HepG2 (cell line): Measurements from ENCODE around the gene NRDE2. TPM values are rescaled to one million over a fixed set of nuclear protein-coding genes. Genes with fewer than 3 reads are reported as not detected.
"Not testable (repeated sequence)": the region's sequence is repeated elsewhere in the genome, so short reads cannot be mapped to it uniquely, and the experiment has no call there.

Experiments used
- ATAC-seq: fragments of 200-7000 bp; cut with Tn5 transposase; 3 replicates; pipeline ENCODE4 v1.9.1; 2020; ENCODE audit warnings: mild to moderate bottlenecking, moderate library complexity
- BruUV-seq: library from RNA; stranded (reverse); fragments of 400-500 nt; replicated peaks from 2 replicates; lab custom pipeline; 2021; lab: Mats Ljungman, UMichigan
- CTCF ChIA-PET: fragments of 300-600 bp; formaldehyde crosslinking; extraction: SDS; loops from one replicate; lab custom pipeline; 2021; ENCODE audit warnings: low total read pairs, inconsistent platforms, low intra/inter-chr PET ratio; lab: Yijun Ruan, JAX
- POLR2A ChIA-PET: fragments of 350-600 bp; sonication (Branson Sonifier 250); formaldehyde crosslinking; loops from one replicate; lab custom pipeline; 2020; ENCODE audit warnings: antibody characterized with exemption, inconsistent platforms; lab: Yijun Ruan, JAX
- DNase-seq: peaks from one replicate; pipeline ENCODE4 v3.0.0-alpha.2; 2015; ENCODE audit warnings: low spot score
- FAIRE-seq: peaks from 3 replicates; lab custom pipeline; 2011; peaks lifted over from hg19 to GRCh38; lab: Jason Lieb, UNC
- H2AFZ ChIP-seq: one replicate; pipeline ENCODE4 v1.6.1; 2011; ENCODE audit warnings: low read length, inconsistent platforms
- H3K27ac ChIP-seq: fragments of 300-600 bp; 3 replicates; pipeline ENCODE4 v1.8.0; 2011; ENCODE audit warnings: mixed run types, mild to moderate bottlenecking, mixed read lengths, low read length, inconsistent platforms; ENCODE audit not compliant: insufficient read depth; ENCODE audit errors: extremely low read length
- H3K27me3 ChIP-seq, 2 experiments: fragments of 200-600 bp in 1 of 2; 2 replicates in 1 of 2; 3 replicates in 1 of 2; pipeline versions ENCODE4 v1.6.0 to v1.8.0; 2011; ENCODE audit warnings: low read length in 2 of 2, mild to moderate bottlenecking in 2 of 2, moderate library complexity in 2 of 2, inconsistent platforms in 1 of 2; ENCODE audit not compliant: insufficient read depth in 2 of 2, control insufficient read depth in 1 of 2
- H3K36me3 ChIP-seq, 2 experiments: fragments of 200-600 bp in 1 of 2; replicated peaks in 1 of 2; 2 replicates in 1 of 2; 3 replicates in 1 of 2; pipeline versions ENCODE4 v1.5.1 to v1.8.0; 2011; ENCODE audit warnings: low read length in 2 of 2, inconsistent platforms in 1 of 2; ENCODE audit not compliant: insufficient read depth in 2 of 2, control insufficient read depth in 1 of 2
- H3K4me1 ChIP-seq: 2 replicates; pipeline ENCODE4 v1.5.1; 2012; ENCODE audit warnings: low read length, inconsistent platforms; ENCODE audit not compliant: insufficient read depth
- H3K4me2 ChIP-seq: 2 replicates; pipeline ENCODE4 v1.6.0; 2011; ENCODE audit warnings: low read depth, low read length, inconsistent platforms
- H3K4me3 ChIP-seq, 3 experiments: fragments of 200-600 bp in 1 of 3; sonication (generic), shearing (Covaris generic) in 1 of 3; replicated peaks in 1 of 3; 2 replicates each; pipeline ENCODE4 v1.5.1; 2011 to 2016; ENCODE audit warnings: low read length in 3 of 3, inconsistent platforms in 2 of 3, low read depth in 2 of 3, mild to moderate bottlenecking in 2 of 3, control low read depth in 1 of 3, mixed read lengths in 1 of 3; ENCODE audit not compliant: insufficient read depth in 1 of 3
- H3K79me2 ChIP-seq: one replicate; pipeline ENCODE4 v1.6.1; 2011; ENCODE audit warnings: low read length, inconsistent platforms; ENCODE audit not compliant: insufficient read depth
- H3K9ac ChIP-seq: 2 replicates; pipeline ENCODE4 v1.6.0; 2011; ENCODE audit warnings: mild to moderate bottlenecking, low read depth, low read length, inconsistent platforms; ENCODE audit not compliant: insufficient read depth
- H3K9me3 ChIP-seq: 2 replicates; pipeline ENCODE4 v1.5.1; 2012; ENCODE audit warnings: mild to moderate bottlenecking, low read length
- H4K20me1 ChIP-seq: 2 replicates; pipeline ENCODE4 v1.6.0; 2011; ENCODE audit warnings: inconsistent platforms, mild to moderate bottlenecking, low read length, moderate library complexity; ENCODE audit not compliant: insufficient read depth
- EHMT2 ChIP-seq: fragments of 200-600 bp; sonication (generic); IDR thresholded peaks from 2 replicates; pipeline ENCODE4 v1.7.0; 2017; ENCODE audit warnings: antibody characterized with exemption, low read depth, low read length, borderline replicate concordance
- FOXK1 ChIP-seq: sonication (generic); formaldehyde crosslinking; IDR thresholded peaks from 2 replicates; pipeline ENCODE4 v1.4.0; 2020; ENCODE audit warnings: low read depth, missing genetic modification reagents, borderline replicate concordance
- FOXK2 ChIP-seq: fragments of 450-650 bp; IDR thresholded peaks from 2 replicates; pipeline ENCODE4 v1.6.1; 2016
- HES4 ChIP-seq: sonication (generic); formaldehyde crosslinking; IDR thresholded peaks from 2 replicates; pipeline ENCODE4 v1.9.0; 2021; ENCODE audit warnings: mild to moderate bottlenecking, missing genetic modification reagents, borderline replicate concordance
- MEIS1 ChIP-seq: sonication (generic); formaldehyde crosslinking; IDR thresholded peaks from 2 replicates; pipeline ENCODE4 v1.9.0; 2021; ENCODE audit warnings: mild to moderate bottlenecking, missing genetic modification reagents, moderate library complexity, borderline replicate concordance
- NCOA5 ChIP-seq: sonication (generic); formaldehyde crosslinking; IDR thresholded peaks from 2 replicates; pipeline ENCODE4 v1.4.0; 2020; ENCODE audit warnings: missing genetic modification reagents
- NONO ChIP-seq, 2 experiments: fragments of 450-650 bp in 1 of 2; sonication (generic) in 1 of 2; formaldehyde crosslinking in 1 of 2; IDR thresholded peaks in 1 of 2; conservative IDR thresholded peaks in 1 of 2; 2 replicates each; pipeline versions ENCODE4 v1.6.1 to v1.8.0; 2017 to 2022; ENCODE audit warnings: mild to moderate bottlenecking in 1 of 2, missing genetic modification reagents in 1 of 2, moderate library complexity in 1 of 2
- NR2C2 ChIP-seq: sonication (generic); formaldehyde crosslinking; IDR thresholded peaks from 2 replicates; pipeline ENCODE4 v1.4.0; 2020; ENCODE audit warnings: missing genetic modification reagents, mild to moderate bottlenecking, moderate library complexity, borderline replicate concordance
- POGZ ChIP-seq: sonication (generic); formaldehyde crosslinking; IDR thresholded peaks from 2 replicates; pipeline ENCODE4 v1.4.0; 2020; ENCODE audit warnings: mild to moderate bottlenecking, missing genetic modification reagents
- SMAD9 ChIP-seq: sonication (generic); formaldehyde crosslinking; IDR thresholded peaks from 2 replicates; pipeline ENCODE4 v1.5.1; 2020; ENCODE audit warnings: mild to moderate bottlenecking, missing genetic modification reagents
- TCF7L2 ChIP-seq: IDR thresholded peaks from 2 replicates; pipeline ENCODE4 v1.6.1; 2011; ENCODE audit warnings: mild to moderate bottlenecking, low read depth, low read length, moderate library complexity
- TFDP1 ChIP-seq: IDR thresholded peaks from 2 replicates; pipeline ENCODE4 v1.6.1; 2016; ENCODE audit warnings: missing compliant biosample characterization, missing genetic modification reagents, borderline replicate concordance
- ZNF362 ChIP-seq: sonication (generic); formaldehyde crosslinking; IDR thresholded peaks from 2 replicates; pipeline ENCODE4 v1.4.0; 2020; ENCODE audit warnings: missing genetic modification reagents, mild to moderate bottlenecking, borderline replicate concordance
- ZNF564 ChIP-seq: sonication (generic); formaldehyde crosslinking; IDR thresholded peaks from 2 replicates; pipeline ENCODE4 v1.8.1; 2023; ENCODE audit warnings: mild to moderate bottlenecking, missing genetic modification reagents
- ZNF749 ChIP-seq: sonication (generic); formaldehyde crosslinking; IDR thresholded peaks from 2 replicates; pipeline ENCODE4 v1.8.0; 2022; ENCODE audit warnings: mild to moderate bottlenecking, missing genetic modification reagents, moderate library complexity, borderline replicate concordance
- WGBS: methylation state at CpG from one replicate; pipeline ENCODE4 v1.1.6; 2017; ENCODE audit warnings: low lambda C conversion rate; 5-methylcytosine and 5-hydroxymethylcytosine counted together
- in situ Hi-C: cut with HindIII; loops from 2 replicates; pipeline ENCODE4 v1.10.0; 2017; ENCODE audit warnings: low pct_unique_long_range_greater_than_20kb; ENCODE audit not compliant: extremely low pct_ligation_motif_present
- intact Hi-C: fragments of 100-400 bp; cut with micrococcal nuclease; formaldehyde crosslinking; loops from one replicate; pipeline ENCODE4 v1.10.0; 2022; ENCODE audit not compliant: unreplicated experiment
- polyA plus RNA-seq, 8 experiments: library from polyadenylated mRNA; depleted of rRNA in 3 of 8; stranded (reverse) in 7 of 8; unstranded in 1 of 8; fragments of >200 nt; fragmentation: Illumina TruSeq in 4 of 8; extraction: Trizol in 4 of 8; gene quantifications; 2 replicates each; pipeline versions ENCODE4 v1.2.1 to v1.2.3, GENCODE V29; 2011 to 2016; ENCODE audit warnings: low read depth in 4 of 8, missing spikeins in 1 of 8, mixed read lengths in 1 of 8; ENCODE audit not compliant: insufficient read depth in 1 of 8
- total RNA-seq, 5 experiments: library from RNA; depleted of rRNA; stranded (reverse); fragments of >200 nt; fragmentation: Illumina TruSeq; extraction: Trizol; gene quantifications; 2 replicates each; pipeline ENCODE4 v1.2.3, GENCODE V29; 2016; ENCODE audit warnings: low read depth in 1 of 5
- TF ChIP-seq, protein P1 (sequence below): sonication (generic); formaldehyde crosslinking; IDR thresholded peaks from 2 replicates; pipeline ENCODE4 v1.4.0; 2020; ENCODE audit warnings: missing genetic modification reagents, borderline replicate concordance

The NRDE2 gene
- total and polyA plus RNA-seq, 2 of the 13 experiments (the other 11 are each of a cell fraction or from before 2014, with no cell fraction given), result 5.6 to 12.5 TPM

- no peak for TF ChIP-seq ZNF362
- no peak for TF ChIP-seq TCF7L2
- TF ChIP-seq EHMT2, result no peak
- TF ChIP-seq POGZ, result no peak
- no peak for TF ChIP-seq ZNF749 (CRISPR knock-in tag)
- no peak for TF ChIP-seq ZNF564
- no peak for TF ChIP-seq NONO (IDR thresholded peaks at IDR 0.05)
- no peak for TF ChIP-seq NONO (CRISPR knock-in tag; conservative IDR thresholded peaks at IDR 0.05)
- peak; percentile 87; the same call in 1 of the 2 replicates for TF ChIP-seq TFDP1 (CRISPR knock-in tag)
- TF ChIP-seq SMAD9 (CRISPR knock-in tag), result no peak
- TF ChIP-seq FOXK2, result no peak
- TF ChIP-seq, protein P1, sequence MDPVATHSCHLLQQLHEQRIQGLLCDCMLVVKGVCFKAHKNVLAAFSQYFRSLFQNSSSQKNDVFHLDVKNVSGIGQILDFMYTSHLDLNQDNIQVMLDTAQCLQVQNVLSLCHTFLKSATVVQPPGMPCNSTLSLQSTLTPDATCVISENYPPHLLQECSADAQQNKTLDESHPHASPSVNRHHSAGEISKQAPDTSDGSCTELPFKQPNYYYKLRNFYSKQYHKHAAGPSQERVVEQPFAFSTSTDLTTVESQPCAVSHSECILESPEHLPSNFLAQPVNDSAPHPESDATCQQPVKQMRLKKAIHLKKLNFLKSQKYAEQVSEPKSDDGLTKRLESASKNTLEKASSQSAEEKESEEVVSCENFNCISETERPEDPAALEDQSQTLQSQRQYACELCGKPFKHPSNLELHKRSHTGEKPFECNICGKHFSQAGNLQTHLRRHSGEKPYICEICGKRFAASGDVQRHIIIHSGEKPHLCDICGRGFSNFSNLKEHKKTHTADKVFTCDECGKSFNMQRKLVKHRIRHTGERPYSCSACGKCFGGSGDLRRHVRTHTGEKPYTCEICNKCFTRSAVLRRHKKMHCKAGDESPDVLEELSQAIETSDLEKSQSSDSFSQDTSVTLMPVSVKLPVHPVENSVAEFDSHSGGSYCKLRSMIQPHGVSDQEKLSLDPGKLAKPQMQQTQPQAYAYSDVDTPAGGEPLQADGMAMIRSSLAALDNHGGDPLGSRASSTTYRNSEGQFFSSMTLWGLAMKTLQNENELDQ (CRISPR knock-in tag), result no peak
- TF ChIP-seq FOXK1 (CRISPR knock-in tag), result 0 out of 2 replicates have a peak, but pooled peaks have one; percentile 17
- no peak for TF ChIP-seq NR2C2 (CRISPR knock-in tag)
- no peak for TF ChIP-seq HES4 (CRISPR knock-in tag)
- no peak for TF ChIP-seq MEIS1 (CRISPR knock-in tag)
- TF ChIP-seq NCOA5, result no peak
- TF ChIP-seq, all 625 proteins: peak for 73
Measured at GRCh38 chr14:90235179-90235976, 96.4 kb downstream of the NRDE2 start (continued).

- H3K4me2 ChIP-seq, H3K4me1 ChIP-seq, H2AFZ ChIP-seq, H3K9me3 ChIP-seq, CTCF ChIA-PET, BruUV-seq, H3K36me3 ChIP-seq, H3K27me3 ChIP-seq, H3K27ac ChIP-seq, H4K20me1 ChIP-seq, POLR2A ChIA-PET, H3K9ac ChIP-seq, H3K4me3 ChIP-seq, H3K79me2 ChIP-seq, ATAC-seq, DNase-seq, intact Hi-C loops, FAIRE-seq: not testable (repeated sequence)
- WGBS, result 6% methylated on average over 1 of the region's 1 CpG
- in situ Hi-C loops, result loop anchor here (25.0 kb wide), 1 partner anchor 268 kb away; the partner anchor contains the start of genes EFCAB11 and TDP1
Measured at GRCh38 chr14:90229942-90230341, 101.8 kb downstream of the NRDE2 start.
